Right lobe of liver (tissue), 6 donors: ENCODE data around the gene PZP. TPM values are rescaled to one million over a fixed set of nuclear protein-coding genes. Genes with fewer than 3 reads are reported as not detected.

Source experiments
- ATAC-seq, 4 donors: fragments of 200-7000 bp; cut with Tn5 transposase; one replicate each; pipeline ENCODE4 v1.9.1; 2020; ENCODE audit warnings: mild to moderate bottlenecking in 4 of 4, moderate library complexity in 4 of 4
- DNase-seq, 3 donors: peaks; one replicate each; pipeline ENCODE4 v3.0.0-alpha.2; 2020
- H3K27ac ChIP-seq, 3 donors: fragments of 200-600 bp; one replicate each; pipeline ENCODE4 v1.8.0; 2022
- H3K27me3 ChIP-seq, 2 donors: fragments of 200-600 bp; one replicate each; pipeline ENCODE4 v1.8.0; 2022
- H3K36me3 ChIP-seq, 4 donors: fragments of 200-600 bp; sonication (generic) in 1 of 4; one replicate each; pipeline versions ENCODE4 v1.5.1 to v1.8.0; 2017 to 2022; ENCODE audit warnings: control low read depth in 1 of 4
- H3K4me1 ChIP-seq, 4 donors: fragments of 200-600 bp; sonication (generic) in 1 of 4; one replicate each; pipeline versions ENCODE4 v1.5.1 to v1.8.0; 2017 to 2022; ENCODE audit warnings: control low read depth in 1 of 4
- H3K4me3 ChIP-seq, 3 donors: fragments of 200-600 bp; one replicate each; pipeline ENCODE4 v1.8.0; 2022
- H3K9me3 ChIP-seq, 4 donors: fragments of 200-600 bp; sonication (generic) in 1 of 4; one replicate each; pipeline versions ENCODE4 v1.5.1 to v1.8.0; 2017 to 2022; ENCODE audit warnings: control low read depth in 1 of 4
- POLR2A ChIP-seq: fragments of 450-650 bp; IDR thresholded peaks from one replicate; pipeline ENCODE4 v1.6.1; 2017; ENCODE audit warnings: antibody characterized with exemption, mild to moderate bottlenecking
- WGBS: methylation state at CpG from one replicate; pipeline ENCODE4 v1.1.6; 2018; ENCODE audit warnings: low coverage, low lambda C conversion rate; ENCODE audit not compliant: insufficient coverage; ENCODE audit errors: missing lambda C conversion rate; 5-methylcytosine and 5-hydroxymethylcytosine counted together
- intact Hi-C, 2 donors: fragments of 100-400 bp; cut with DNase I; formaldehyde crosslinking; loops; one replicate each; pipeline versions ENCODE4 v1.11.2 to v1.14.1; 2022
- total RNA-seq, 6 experiments: library from RNA; depleted of rRNA in 2 of 6; stranded (reverse); fragments of >200 nt in 2 of 6; fragmentation: NEBNext Ultra II Directional in 3 of 6; extraction: Animal tissue kit (Norgen Biotek cat#: 25700) in 3 of 6; gene quantifications; one replicate each; pipeline versions ENCODE4 v1.1.0 to v1.2.4, GENCODE V29; 2016 to 2023
- TF ChIP-seq, protein P1 (sequence below), 4 donors: fragments of 200-600 bp in 3 of 4; fragments of 450-650 bp in 1 of 4; IDR thresholded peaks; one replicate each; pipeline versions ENCODE4 v1.5.1 to v1.8.0; 2016 to 2022; ENCODE audit warnings: antibody characterized with exemption in 4 of 4, mild to moderate bottlenecking in 2 of 4
- donor health status: DM: no; HTN: yes; CAD: no.
- donor health status: DM: no; HTN: no; CAD: no.
- donor health status: DM: no; HTN: no; CAD: no.
- donor health status: DM: no; HTN: yes; CAD: no.
- donor health status: DM: no; HTN: yes; CAD: no.

Gene PZP
- total RNA-seq, 6 experiments from 2014 or later, result 0.86 to 158 (median 11.1) TPM

DNA sequence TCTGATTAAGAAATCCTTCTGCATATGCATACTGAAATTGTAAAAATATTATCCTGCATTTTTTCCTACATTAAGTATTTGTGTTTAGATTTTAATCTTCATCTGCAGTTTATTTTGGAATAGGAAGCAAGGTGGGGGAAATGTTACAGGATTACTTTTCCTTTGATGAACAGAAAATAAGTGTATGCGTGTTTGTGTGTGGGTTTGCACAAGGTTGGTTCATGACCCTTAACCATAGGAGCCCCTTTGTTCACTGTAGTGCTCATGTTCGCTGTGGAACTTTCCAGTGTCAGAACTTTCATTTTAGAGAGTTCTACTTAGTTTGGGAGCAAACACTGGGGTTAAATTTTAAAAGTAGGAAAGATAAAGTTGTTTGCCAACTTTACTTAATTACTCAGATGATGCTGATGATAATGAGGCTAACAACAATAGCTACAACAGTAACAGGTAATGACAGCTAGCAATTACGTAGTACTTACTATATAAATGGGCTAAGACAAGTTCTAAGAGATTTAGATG is 86.0 kb downstream of the PZP start:
- 17% methylated on average over 3 of the region's 3 CpGs for WGBS
- no peak for DNase-seq
- ATAC-seq, result peak; percentile 43 to 52 (median 50)
- Histone ChIP-seq H3K27ac (peak overlapping the region; percentile 28 to 80 (median 78)), H3K4me1 (peaks cover 0 to 46% (median 18%) of the 10 kb centered on the region in 4 donors), H3K9me3 (no peaks in the 10 kb centered on the region), H3K36me3 (no peaks in the 10 kb centered on the region), H3K4me3 (peak overlapping the region in 1 of 3 donors; percentile 9), H3K27me3 (no peaks in the 10 kb centered on the region)
- intact Hi-C loops, result no loop called here
- TF ChIP-seq, protein P1, sequence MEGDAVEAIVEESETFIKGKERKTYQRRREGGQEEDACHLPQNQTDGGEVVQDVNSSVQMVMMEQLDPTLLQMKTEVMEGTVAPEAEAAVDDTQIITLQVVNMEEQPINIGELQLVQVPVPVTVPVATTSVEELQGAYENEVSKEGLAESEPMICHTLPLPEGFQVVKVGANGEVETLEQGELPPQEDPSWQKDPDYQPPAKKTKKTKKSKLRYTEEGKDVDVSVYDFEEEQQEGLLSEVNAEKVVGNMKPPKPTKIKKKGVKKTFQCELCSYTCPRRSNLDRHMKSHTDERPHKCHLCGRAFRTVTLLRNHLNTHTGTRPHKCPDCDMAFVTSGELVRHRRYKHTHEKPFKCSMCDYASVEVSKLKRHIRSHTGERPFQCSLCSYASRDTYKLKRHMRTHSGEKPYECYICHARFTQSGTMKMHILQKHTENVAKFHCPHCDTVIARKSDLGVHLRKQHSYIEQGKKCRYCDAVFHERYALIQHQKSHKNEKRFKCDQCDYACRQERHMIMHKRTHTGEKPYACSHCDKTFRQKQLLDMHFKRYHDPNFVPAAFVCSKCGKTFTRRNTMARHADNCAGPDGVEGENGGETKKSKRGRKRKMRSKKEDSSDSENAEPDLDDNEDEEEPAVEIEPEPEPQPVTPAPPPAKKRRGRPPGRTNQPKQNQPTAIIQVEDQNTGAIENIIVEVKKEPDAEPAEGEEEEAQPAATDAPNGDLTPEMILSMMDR (IDR thresholded peaks at IDR 0.05), result no peak
- no peak for TF ChIP-seq POLR2A

DNA sequence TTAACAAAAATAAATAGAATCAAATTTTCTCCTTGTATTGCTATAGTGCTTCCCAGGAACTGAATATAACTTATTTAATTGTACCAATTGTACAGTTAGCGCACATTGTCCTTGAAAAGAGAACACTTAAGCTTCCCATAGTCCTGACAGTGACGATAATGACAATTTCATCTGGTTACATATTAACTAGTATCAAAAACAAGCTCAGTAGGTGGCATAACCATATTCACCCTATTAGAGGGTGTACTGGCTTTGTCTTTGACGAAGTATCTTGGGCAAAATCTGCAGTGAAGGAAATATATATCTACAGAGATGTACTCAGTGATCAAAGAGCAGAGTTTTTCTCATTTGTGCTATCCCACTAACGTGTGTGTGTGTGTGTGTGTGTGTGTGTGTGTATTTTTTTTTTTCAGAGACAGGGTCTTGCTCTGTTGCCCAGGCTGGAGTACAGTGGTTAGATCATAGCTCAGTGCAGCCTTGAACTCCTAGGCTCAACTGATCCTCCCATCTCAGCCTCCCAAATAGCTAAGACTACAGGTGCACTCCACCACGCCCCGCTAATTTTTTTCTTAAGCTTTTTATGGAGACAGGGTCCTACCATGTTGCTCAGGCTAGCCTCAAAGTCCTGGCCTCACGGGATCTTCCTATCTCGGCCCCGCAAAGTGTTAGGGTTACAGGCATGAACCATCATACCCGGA is 87.6 kb downstream of the PZP start:
- no peaks in the 10 kb centered on the region for H3K27me3 ChIP-seq
- intact Hi-C loops, result no loop called here
- 64% methylated on average over 10 of the region's 10 CpGs for WGBS
- DNase-seq, result no peak
- ATAC-seq, result peak; percentile 49 to 71 (median 60)
- peak; percentile 77 for TF ChIP-seq POLR2A
- TF ChIP-seq, protein P1 (IDR thresholded peaks at IDR 0.05), result no peak
- H3K9me3 ChIP-seq, result no peaks in the 10 kb centered on the region
- peak overlapping the region in 2 of 3 donors; percentile 1 for H3K4me3 ChIP-seq
- peaks cover 0 to 58% (median 24%) of the 10 kb centered on the region in 4 donors for H3K4me1 ChIP-seq
- no peaks in the 10 kb centered on the region for H3K36me3 ChIP-seq
- peak overlapping the region; percentile 31 to 80 (median 78) for H3K27ac ChIP-seq

DNA sequence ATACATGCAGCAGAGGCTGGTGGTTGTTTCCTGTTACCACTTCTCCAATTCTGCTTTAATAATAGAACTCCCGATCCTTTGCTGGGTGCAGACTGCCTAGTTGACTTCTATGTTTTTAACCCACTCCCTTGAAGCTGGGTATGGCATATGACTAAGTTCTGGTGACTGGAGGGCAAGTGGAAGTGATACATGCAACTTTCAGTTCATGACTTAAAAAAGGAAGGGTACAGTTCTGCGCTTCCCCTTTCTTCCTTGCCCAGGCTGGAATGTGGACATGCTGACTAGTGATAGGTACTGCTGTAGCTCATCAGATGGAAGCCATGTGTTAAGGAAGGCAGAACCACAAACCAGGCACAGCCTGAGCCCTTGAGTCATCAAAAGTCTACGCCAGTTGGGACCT is 90.0 kb downstream of the PZP start:
- ATAC-seq, result peak in 2 of 4 donors; percentile 2 to 16
- 44% methylated on average over 3 of the region's 3 CpGs for WGBS

DNA sequence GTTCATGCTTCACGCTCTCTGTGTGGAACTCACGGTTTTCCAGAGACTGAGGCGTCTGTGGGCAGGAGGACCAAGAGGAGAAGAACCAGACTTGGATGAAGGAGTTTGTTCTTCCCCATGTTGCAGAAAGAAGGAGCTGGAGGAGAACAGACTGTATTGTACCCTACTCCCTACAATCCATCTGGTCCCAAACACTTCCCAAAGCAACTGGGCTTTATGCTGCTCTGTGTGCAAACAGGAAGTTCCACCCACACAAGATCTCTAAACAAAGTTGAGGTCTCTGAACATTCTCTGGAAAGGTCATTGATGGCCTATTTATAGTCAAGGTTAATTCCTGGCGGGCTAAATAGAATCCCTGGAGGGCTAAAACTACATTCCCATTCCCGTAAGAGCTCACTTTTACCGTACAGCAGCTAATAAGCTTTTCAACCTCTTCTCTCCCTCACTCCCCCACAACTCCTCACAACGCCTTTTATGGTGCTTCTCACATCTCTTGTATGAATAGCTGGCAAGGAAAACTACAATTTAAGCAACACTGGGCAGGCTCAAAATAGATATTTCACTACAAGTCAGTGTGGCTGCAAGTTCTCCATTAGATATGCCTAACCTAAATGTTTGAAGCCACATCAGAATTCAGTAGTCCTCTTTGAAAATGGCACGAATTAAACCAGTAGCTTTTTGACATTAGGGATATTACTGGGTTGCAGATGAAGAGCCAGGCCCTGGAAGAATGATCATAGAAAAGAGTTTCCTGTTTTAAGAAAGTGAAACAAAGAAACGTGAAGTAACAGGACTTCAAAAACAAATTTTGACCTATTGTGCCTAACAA is 92.2 kb downstream of the PZP start, which contains the start of gene A2M:
Gene A2M (minus strand): TSS at position 189 of the 829 bp plus-strand sequence. CDS start 70 bp downstream, at position 119.
- intact Hi-C loops, result no loop called here
- TF ChIP-seq POLR2A, result peak; percentile 92
- TF ChIP-seq, protein P1 (IDR thresholded peaks at IDR 0.05), result no peak
- 20% methylated on average over 9 of the region's 9 CpGs for WGBS
- peaks cover 0 to 56% (median 24%) of the 10 kb centered on the region in 4 donors for H3K4me1 ChIP-seq
- H3K9me3 ChIP-seq, result no peaks in the 10 kb centered on the region
- H3K27ac ChIP-seq, result peak within 1 kb of the TSS; percentile 46 to 81 (median 78)
- H3K27me3 ChIP-seq, result no peaks in the 10 kb centered on the region
- peaks cover 0 to 29% (median 10%) of the 10 kb centered on the region in 4 donors for H3K36me3 ChIP-seq
- DNase-seq (no peak), ATAC-seq (peak; percentile 64 to 86 (median 77))
- peak within 1 kb of the TSS; percentile 43 to 66 (median 57) for H3K4me3 ChIP-seq

More for the DNA sequence above, 90.0 kb downstream of the PZP start:
- Histone ChIP-seq H3K4me3 (no peak overlapping the region), H3K9me3 (no peaks in the 10 kb centered on the region), H3K27ac (peak overlapping the region in 1 of 3 donors; percentile 78), H3K27me3 (no peaks in the 10 kb centered on the region), H3K4me1 (peaks cover 0 to 47% (median 22%) of the 10 kb centered on the region in 4 donors), H3K36me3 (peaks cover 0 to 7% (median 0%) of the 10 kb centered on the region in 4 donors)
- TF ChIP-seq, protein P1 (IDR thresholded peaks at IDR 0.05), result no peak
- TF ChIP-seq POLR2A, result peak; percentile 12
- intact Hi-C loops, result no loop called here
- DNase-seq, result peak in 1 of 3 donors; percentile 18
